Body of pancreas (tissue), 4 donors: ENCODE data around the gene BBS4. TPM values are rescaled to one million over a fixed set of nuclear protein-coding genes. Genes with fewer than 3 reads are reported as not detected.
A peak's percentile ranks its signal among the peaks of the same experiment; 100 is the strongest.
"Not testable (repeated sequence)": the region's sequence is repeated elsewhere in the genome, so short reads cannot be mapped to it uniquely, and the experiment has no call there.

Source experiments
- ATAC-seq: fragments of 150-250 bp; one replicate; pipeline ENCODE4 v1.9.1; 2016
- DNase-seq, 4 donors: peaks; one replicate each; pipeline ENCODE4 v3.0.0-alpha.2; 2019
- H3K27ac ChIP-seq, 4 donors: fragments of 200-600 bp; sonication (generic); 1 replicate in 3 of 4; 2 replicates in 1 of 4; pipeline versions ENCODE4 v1.5.1 to v1.6.1; 2016 to 2019; ENCODE audit warnings: mild to moderate bottlenecking in 1 of 4, mixed read lengths in 1 of 4, moderate library complexity in 1 of 4
- H3K27me3 ChIP-seq, 2 donors: fragments of 200-600 bp; sonication (generic); one replicate each; pipeline ENCODE4 v1.6.0; 2016; ENCODE audit warnings: mild to moderate bottlenecking in 1 of 2
- H3K36me3 ChIP-seq, 2 donors: fragments of 200-600 bp; sonication (generic); replicated peaks in 1 of 2; 2 replicates each; pipeline ENCODE4 v1.5.1; 2016; ENCODE audit warnings: low read depth in 2 of 2; ENCODE audit not compliant: insufficient read depth in 1 of 2
- H3K4me1 ChIP-seq: fragments of 200-600 bp; sonication (generic); one replicate; pipeline ENCODE4 v1.6.0; 2016
- H3K4me3 ChIP-seq, 2 donors: fragments of 200-600 bp; sonication (generic); 1 replicate in 1 of 2; 2 replicates in 1 of 2; pipeline ENCODE4 v1.5.1; 2016 to 2019
- H3K9me3 ChIP-seq, 3 donors: fragments of 200-600 bp; sonication (generic); 1 replicate in 2 of 3; 2 replicates in 1 of 3; pipeline ENCODE4 v1.5.1; 2016
- CTCF ChIP-seq, 7 experiments: fragments of 450-650 bp in 4 of 7; fragments of 200-600 bp in 3 of 7; sonication (generic) in 3 of 7; IDR thresholded peaks; one replicate each; pipeline ENCODE4 v1.5.1; 2016 to 2019; ENCODE audit warnings: antibody characterized with exemption in 7 of 7
- POLR2A ChIP-seq, 3 donors: fragments of 450-650 bp; IDR thresholded peaks; one replicate each; pipeline ENCODE4 v1.6.1; 2016; ENCODE audit warnings: antibody characterized with exemption in 3 of 3, mild to moderate bottlenecking in 2 of 3
- WGBS, 2 donors: methylation state at CpG; one replicate each; pipeline ENCODE4 v1.1.5; 2017; 5-methylcytosine and 5-hydroxymethylcytosine counted together
- intact Hi-C: fragments of 100-400 bp; cut with DNase I; formaldehyde crosslinking; loops from one replicate; pipeline ENCODE4 v1.15.1; 2023
- total RNA-seq, 2 donors: library from RNA; depleted of rRNA; stranded (reverse); fragments of >200 nt; gene quantifications; one replicate each; pipeline ENCODE4 v1.1.0, GENCODE V29; 2016

Gene BBS4
- total RNA-seq, 2 donors from 2014 or later: 20.2 to 26.4 TPM

- H3K36me3 ChIP-seq, intact Hi-C loops, H3K4me1 ChIP-seq, H3K27ac ChIP-seq, H3K4me3 ChIP-seq, H3K9me3 ChIP-seq, ATAC-seq, H3K27me3 ChIP-seq, DNase-seq: not testable (repeated sequence)
- WGBS, 2 donors: 42 to 76% methylated on average over 2 to 3 of the region's 11 CpGs
Observed at GRCh38 chr15:72665706-72666105, 20.3 kb upstream of the BBS4 start.

- H3K27me3 ChIP-seq, intact Hi-C loops, H3K4me3 ChIP-seq, H3K27ac ChIP-seq, H3K4me1 ChIP-seq, H3K9me3 ChIP-seq, ATAC-seq, H3K36me3 ChIP-seq, DNase-seq: not testable (repeated sequence)
- 83 to 94% methylated on average over 3 to 4 of the region's 6 CpGs for WGBS, 2 donors
Observed at GRCh38 chr15:72669803-72670202, 16.2 kb upstream of the BBS4 start.

- H3K27ac ChIP-seq: peak overlapping the region in 3 of 4 donors; percentile 68 to 80 (median 72)
Observed at GRCh38 chr15:72670656-72671352, 15.2 kb upstream of the BBS4 start.

GRCh38 chr15:72671525-72671924, 14.5 kb upstream of the BBS4 start:
- no peak overlapping the region for H3K27ac ChIP-seq
- TF ChIP-seq CTCF (IDR thresholded peaks at IDR 0.05): no peak
- TF ChIP-seq POLR2A (IDR thresholded peaks at IDR 0.05): no peak
- no peaks in the 10 kb centered on the region for H3K27me3 ChIP-seq
- DNase-seq: no peak
- WGBS, 2 donors: 21 to 33% methylated on average over 3 of the region's 3 CpGs
- intact Hi-C loops: no loop called here
- H3K4me1 ChIP-seq: peaks cover 4% of the 10 kb centered on the region
- no peak for ATAC-seq
- no peak overlapping the region for H3K4me3 ChIP-seq
- no peaks in the 10 kb centered on the region for H3K36me3 ChIP-seq
- no peaks in the 10 kb centered on the region for H3K9me3 ChIP-seq

More at GRCh38 chr15:72670656-72671352, 15.2 kb upstream of the BBS4 start:
- H3K9me3 ChIP-seq, intact Hi-C loops, H3K36me3 ChIP-seq, H3K27me3 ChIP-seq, H3K4me1 ChIP-seq, H3K4me3 ChIP-seq: not testable (repeated sequence)
- peak; percentile 99 for ATAC-seq
- TF ChIP-seq CTCF (IDR thresholded peaks at IDR 0.05) (peak; percentile 55 to 98 (median 72)), POLR2A (IDR thresholded peaks at IDR 0.05) (peak in 2 of 3 donors; percentile 53 to 54)
- WGBS, 2 donors: 0 to 3% methylated on average over 5 to 8 of the region's 8 CpGs
- peak; percentile 89 to 94 (median 90) for DNase-seq

- 72 to 82% methylated on average over 4 of the region's 4 CpGs for WGBS, 2 donors
- TF ChIP-seq CTCF (IDR thresholded peaks at IDR 0.05): no peak
- TF ChIP-seq POLR2A (IDR thresholded peaks at IDR 0.05): no peak
- intact Hi-C loops: no loop called here
- Histone ChIP-seq H3K36me3 (no peaks in the 10 kb centered on the region), H3K9me3 (no peaks in the 10 kb centered on the region), H3K27ac (no peak overlapping the region), H3K4me1 (no peaks in the 10 kb centered on the region), H3K27me3 (no peaks in the 10 kb centered on the region), H3K4me3 (no peak overlapping the region)
- DNase-seq: no peak
- ATAC-seq: no peak
Observed at GRCh38 chr15:72676838-72677237, 9.2 kb upstream of the BBS4 start.

- 47 to 56% methylated on average over 3 of the region's 3 CpGs for WGBS, 2 donors
- Histone ChIP-seq H3K27ac (no peak overlapping the region), H3K27me3 (no peaks in the 10 kb centered on the region), H3K36me3 (no peaks in the 10 kb centered on the region), H3K4me3 (no peak overlapping the region), H3K9me3 (no peaks in the 10 kb centered on the region), H3K4me1 (peaks cover 6% of the 10 kb centered on the region)
- intact Hi-C loops: no loop called here
- DNase-seq: no peak
- ATAC-seq: no peak
- TF ChIP-seq POLR2A (IDR thresholded peaks at IDR 0.05): no peak
- TF ChIP-seq CTCF (IDR thresholded peaks at IDR 0.05): no peak
Observed at GRCh38 chr15:72680931-72681330, 5.1 kb upstream of the BBS4 start.
